NCI-H1417 (cell line): ENCODE results near the gene HELZ2.

Source experiments
- DNase-seq, 3 experiments: peaks; one replicate each; lab custom pipeline; 2025; lab: John Stamatoyannopoulos, UW

The HELZ2 gene

GRCh38 chr20:63539441-63540370 is 34.3 kb downstream of the HELZ2 start:
- DNase-seq: no peak

- DNase-seq: no peak
Measured at GRCh38 chr20:63539092-63539430, 35.0 kb downstream of the HELZ2 start.

GRCh38 chr20:63538204-63539091 is 35.6 kb downstream of the HELZ2 start:
- peak in 2 of 3 experiments; percentile 75 to 89 for DNase-seq

- DNase-seq: peak; percentile 76 to 87 (median 84)
Measured at GRCh38 chr20:63537525-63538203, 36.4 kb downstream of the HELZ2 start.

GRCh38 chr20:63536997-63537524 is 37.0 kb downstream of the HELZ2 start, which contains the start of gene PTK6:
PTK6 (minus strand) TSS chr20:63537376; CDS start chr20:63537314, 62 bp downstream.
- peak in 1 of 3 experiments; percentile 50 for DNase-seq

GRCh38 chr20:63536241-63536977 is 37.6 kb downstream of the HELZ2 start:
- DNase-seq: peak in 2 of 3 experiments; percentile 76 to 88

GRCh38 chr20:63534831-63535651 is 39.0 kb downstream of the HELZ2 start:
- peak in 2 of 3 experiments; percentile 65 to 70 for DNase-seq

- no peak for DNase-seq
Measured at GRCh38 chr20:63534427-63534830, 39.6 kb downstream of the HELZ2 start.

GRCh38 chr20:63533871-63534393 is 40.1 kb downstream of the HELZ2 start:
- DNase-seq: no peak

GRCh38 chr20:63533388-63533787 is 40.7 kb downstream of the HELZ2 start:
- DNase-seq: no peak

- DNase-seq: no peak
Measured at GRCh38 chr20:63532449-63532971, 41.5 kb downstream of the HELZ2 start.

GRCh38 chr20:63531686-63532448 is 42.2 kb downstream of the HELZ2 start:
- DNase-seq: no peak

GRCh38 chr20:63530788-63531160 is 43.3 kb downstream of the HELZ2 start:
- DNase-seq: no peak

GRCh38 chr20:63529861-63530787 is 43.9 kb downstream of the HELZ2 start:
- DNase-seq: no peak

GRCh38 chr20:63529180-63529860 is 44.7 kb downstream of the HELZ2 start:
- DNase-seq: no peak

- no peak for DNase-seq
Measured at GRCh38 chr20:63527184-63527583, 46.9 kb downstream of the HELZ2 start.

GRCh38 chr20:63525971-63526370 is 48.1 kb downstream of the HELZ2 start:
- no peak for DNase-seq
